GM18526 (cell line): ENCODE results near the gene KIF16B.

Experiments
- POLR2A ChIP-seq: IDR thresholded peaks from 3 replicates; pipeline ENCODE4 v1.6.1; 2011; ENCODE audit not compliant: insufficient read length; ENCODE audit errors: extremely low read depth

The KIF16B gene

GRCh38 chr20:16302818-16303217 is 270.4 kb downstream of the KIF16B start:
- no peak for TF ChIP-seq POLR2A

GRCh38 chr20:16301986-16302385 is 271.3 kb downstream of the KIF16B start:
- TF ChIP-seq POLR2A: no peak

GRCh38 chr20:16299897-16300296 is 273.4 kb downstream of the KIF16B start:
- no peak for TF ChIP-seq POLR2A

GRCh38 chr20:16296931-16297330 is 276.3 kb downstream of the KIF16B start:
- no peak for TF ChIP-seq POLR2A

GRCh38 chr20:16295534-16295933 is 277.7 kb downstream of the KIF16B start:
- no peak for TF ChIP-seq POLR2A

GRCh38 chr20:16293590-16293989 is 279.7 kb downstream of the KIF16B start:
- TF ChIP-seq POLR2A: no peak

- TF ChIP-seq POLR2A: no peak
These were observed 280.9 kb downstream of the KIF16B start for GRCh38 chr20:16292226-16292880.

GRCh38 chr20:16290358-16290757 is 282.9 kb downstream of the KIF16B start:
- TF ChIP-seq POLR2A: no peak

- no peak for TF ChIP-seq POLR2A
These were observed 285.5 kb downstream of the KIF16B start for GRCh38 chr20:16287776-16288175.

GRCh38 chr20:16286601-16287000 is 286.6 kb downstream of the KIF16B start:
- TF ChIP-seq POLR2A: no peak

GRCh38 chr20:16284385-16285100 is 288.7 kb downstream of the KIF16B start:
- no peak for TF ChIP-seq POLR2A

GRCh38 chr20:16283978-16284377 is 289.3 kb downstream of the KIF16B start:
- no peak for TF ChIP-seq POLR2A

GRCh38 chr20:16283307-16283706 is 289.9 kb downstream of the KIF16B start:
- TF ChIP-seq POLR2A: no peak

GRCh38 chr20:16280219-16280618 is 293.0 kb downstream of the KIF16B start:
- no peak for TF ChIP-seq POLR2A

GRCh38 chr20:16279320-16279719 is 293.9 kb downstream of the KIF16B start:
- TF ChIP-seq POLR2A: no peak

GRCh38 chr20:16273812-16274555 is 299.3 kb downstream of the KIF16B start:
- no peak for TF ChIP-seq POLR2A
